Trophoblast cell (in vitro differentiated cells and primary cell): ENCODE results near the gene KCNMA1.
A peak's percentile ranks its signal among the peaks of the same experiment; 100 is the strongest.

Experiments used
- DNase-seq, 2 donors: peaks; one replicate each; pipeline ENCODE4 v3.0.0-alpha.2; 2016
- H2AFZ ChIP-seq: 2 replicates; pipeline ENCODE4 v1.6.1; 2013; ENCODE audit warnings: low read length, moderate library complexity, mild to moderate bottlenecking; ENCODE audit not compliant: insufficient read depth, poor library complexity
- H2AK5ac ChIP-seq: 2 replicates; pipeline ENCODE4 v1.6.1; 2013; ENCODE audit warnings: mild to moderate bottlenecking, low read length
- H2BK120ac ChIP-seq: 2 replicates; pipeline ENCODE4 v1.6.1; 2013; ENCODE audit warnings: low read length, mild to moderate bottlenecking, moderate library complexity; ENCODE audit not compliant: insufficient read depth, poor library complexity
- H2BK12ac ChIP-seq: 2 replicates; pipeline ENCODE4 v1.6.1; 2013; ENCODE audit warnings: mild to moderate bottlenecking, low read length, moderate library complexity
- H2BK5ac ChIP-seq: 2 replicates; pipeline ENCODE4 v1.6.1; 2013; ENCODE audit warnings: low read length, low read depth, moderate library complexity, mild to moderate bottlenecking; ENCODE audit not compliant: poor library complexity
- H3K14ac ChIP-seq: 2 replicates; pipeline ENCODE4 v1.6.1; 2013; ENCODE audit warnings: mild to moderate bottlenecking, low read length
- H3K18ac ChIP-seq: 2 replicates; pipeline ENCODE4 v1.6.1; 2013; ENCODE audit warnings: mild to moderate bottlenecking, low read length
- H3K23ac ChIP-seq: 2 replicates; pipeline ENCODE4 v1.6.1; 2013; ENCODE audit warnings: low read length
- H3K27ac ChIP-seq: 2 replicates; pipeline ENCODE4 v1.5.1; 2013; ENCODE audit warnings: low read depth, mild to moderate bottlenecking, inconsistent platforms, low read length, moderate library complexity
- H3K27me3 ChIP-seq: 2 replicates; pipeline ENCODE4 v1.6.1; 2013; ENCODE audit warnings: inconsistent platforms, mild to moderate bottlenecking, low read length, moderate library complexity; ENCODE audit not compliant: insufficient read depth
- H3K36me3 ChIP-seq, 2 experiments: 1 replicate in 1 of 2; 2 replicates in 1 of 2; pipeline ENCODE4 v1.6.1; 2013; ENCODE audit warnings: low read length in 2 of 2, mild to moderate bottlenecking in 2 of 2, moderate library complexity in 1 of 2; ENCODE audit not compliant: insufficient read depth in 2 of 2, control insufficient read depth in 1 of 2
- H3K4ac ChIP-seq: 2 replicates; pipeline ENCODE4 v1.6.1; 2013; ENCODE audit warnings: low read depth, mild to moderate bottlenecking, low read length, moderate library complexity
- H3K4me1 ChIP-seq, 2 experiments: 1 replicate in 1 of 2; 2 replicates in 1 of 2; pipeline ENCODE4 v1.6.1; 2013; ENCODE audit warnings: low read length in 2 of 2, mild to moderate bottlenecking in 2 of 2, moderate library complexity in 1 of 2; ENCODE audit not compliant: insufficient read depth in 2 of 2, control insufficient read depth in 1 of 2
- H3K4me2 ChIP-seq: 2 replicates; pipeline ENCODE4 v1.6.1; 2013; ENCODE audit warnings: inconsistent platforms, mild to moderate bottlenecking, low read length, moderate library complexity
- H3K4me3 ChIP-seq: 2 replicates; pipeline ENCODE4 v1.5.1; 2013; ENCODE audit warnings: mild to moderate bottlenecking, low read depth, low read length, inconsistent platforms
- H3K79me1 ChIP-seq: one replicate; pipeline ENCODE4 v1.6.1; 2013; ENCODE audit warnings: low read length
- H3K79me2 ChIP-seq: 2 replicates; pipeline ENCODE4 v1.6.1; 2013; ENCODE audit warnings: low read length, mild to moderate bottlenecking; ENCODE audit not compliant: control insufficient read depth, insufficient read depth, poor library complexity
- H3K9ac ChIP-seq: 2 replicates; pipeline ENCODE4 v1.6.1; 2013; ENCODE audit warnings: mild to moderate bottlenecking, low read length
- H3K9me3 ChIP-seq: 2 replicates; pipeline ENCODE4 v1.6.1; 2013; ENCODE audit warnings: low read depth, mild to moderate bottlenecking, control low read depth, inconsistent platforms, low read length; ENCODE audit not compliant: insufficient read depth
- H4K12ac ChIP-seq: 2 replicates; pipeline ENCODE4 v1.6.1; 2013; ENCODE audit warnings: low read depth, mild to moderate bottlenecking, low read length, moderate library complexity
- H4K8ac ChIP-seq: 2 replicates; pipeline ENCODE4 v1.6.1; 2013; ENCODE audit warnings: low read depth, mild to moderate bottlenecking, low read length, moderate library complexity
- H4K91ac ChIP-seq: one replicate; pipeline ENCODE4 v1.6.1; 2013; ENCODE audit warnings: low read depth, mild to moderate bottlenecking, low read length, moderate library complexity
- WGBS: extraction: QIAGEN DNeasy Blood & Tissue Kit; methylation state at CpG from one replicate; pipeline ENCODE4 v1.1.7; 2013; ENCODE audit warnings: missing lambda C conversion rate; ENCODE audit not compliant: insufficient read length, insufficient coverage; ENCODE audit errors: extremely low coverage; 5-methylcytosine and 5-hydroxymethylcytosine counted together

The KCNMA1 gene

GRCh38 chr10:77158666-77159065, 478.9 kb downstream of the KCNMA1 start:
- Histone ChIP-seq H3K4me2 (no peak overlapping the region), H2BK120ac (no peak overlapping the region), H3K79me1 (peaks cover 11% of the 10 kb centered on the region), H4K12ac (no peak overlapping the region), H2BK12ac (no peak overlapping the region), H3K4me3 (no peak overlapping the region), H3K4me1 (peaks cover 14 to 21% of the 10 kb centered on the region in 2 experiments), H4K8ac (no peak overlapping the region), H3K27ac (no peak overlapping the region), H4K91ac (peak overlapping the region; percentile 51), H3K4ac (no peak overlapping the region), H2AFZ (no peak overlapping the region), H3K14ac (no peak overlapping the region), H3K9ac (no peak overlapping the region), H3K27me3 (no peaks in the 10 kb centered on the region), H3K18ac (no peak overlapping the region), H3K79me2 (no peaks in the 10 kb centered on the region), H2AK5ac (no peak overlapping the region), H3K36me3 (peaks cover 2 to 4% of the 10 kb centered on the region in 2 experiments), H3K23ac (no peak overlapping the region), H2BK5ac (no peak overlapping the region), H3K9me3 (no peaks in the 10 kb centered on the region)
- no peak for DNase-seq
- no CpG with 5 or more reads among the region's 3 CpGs for WGBS

DNA sequence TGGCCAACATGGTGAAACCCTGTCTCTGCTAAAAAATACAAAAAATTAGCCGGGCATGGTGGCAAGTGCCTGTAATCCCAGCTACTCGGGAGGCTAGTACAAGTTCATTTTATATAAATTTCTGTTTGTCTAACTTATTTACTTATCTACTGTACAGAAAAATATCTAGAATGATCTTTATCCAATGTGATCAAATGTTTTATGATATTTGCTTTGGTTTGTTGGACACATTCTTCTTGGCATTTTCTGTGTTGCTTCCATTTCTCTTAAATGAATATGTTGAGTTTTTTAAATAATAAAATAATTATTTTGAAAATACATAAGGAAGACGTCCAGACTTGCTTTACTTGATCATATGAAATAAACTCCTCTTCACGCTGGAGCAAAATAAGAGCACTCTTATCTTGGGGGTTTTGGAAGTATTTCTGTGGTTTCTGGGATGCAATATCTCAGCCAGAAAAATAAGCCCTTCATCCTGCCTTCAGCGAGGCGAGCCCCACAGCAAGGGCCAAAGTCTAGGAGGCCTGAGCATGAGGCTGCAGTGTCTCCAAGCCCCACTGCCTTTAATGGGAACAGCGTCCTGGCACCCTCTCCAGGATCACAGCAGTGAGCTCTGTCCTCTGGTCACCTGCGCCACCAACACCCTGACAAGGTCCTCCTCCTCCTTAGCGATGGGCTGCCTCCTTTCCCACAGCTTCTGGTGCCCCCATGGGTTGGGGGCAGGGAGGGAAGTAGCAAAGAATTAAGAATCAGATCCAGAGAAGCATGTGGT, 480.2 kb downstream of the KCNMA1 start:
- Histone ChIP-seq H4K8ac (no peak overlapping the region), H3K14ac (peak overlapping the region; percentile 5), H3K27ac (no peak overlapping the region), H3K9me3 (no peaks in the 10 kb centered on the region), H2BK120ac (no peak overlapping the region), H2BK5ac (no peak overlapping the region), H2AFZ (no peak overlapping the region), H3K4me1 (peaks cover 9 to 15% of the 10 kb centered on the region in 2 experiments), H3K18ac (no peak overlapping the region), H3K23ac (no peak overlapping the region), H3K27me3 (no peaks in the 10 kb centered on the region), H3K9ac (no peak overlapping the region), H2BK12ac (peak overlapping the region; percentile 4), H3K4me2 (no peak overlapping the region), H3K79me2 (no peaks in the 10 kb centered on the region), H3K4ac (no peak overlapping the region), H2AK5ac (no peak overlapping the region), H4K91ac (peak overlapping the region; percentile 31), H3K79me1 (peaks cover 5% of the 10 kb centered on the region), H3K4me3 (no peak overlapping the region), H3K36me3 (peaks cover 2 to 4% of the 10 kb centered on the region in 2 experiments), H4K12ac (no peak overlapping the region)
- no peak for DNase-seq
- no CpG with 5 or more reads among the region's 9 CpGs for WGBS

DNA sequence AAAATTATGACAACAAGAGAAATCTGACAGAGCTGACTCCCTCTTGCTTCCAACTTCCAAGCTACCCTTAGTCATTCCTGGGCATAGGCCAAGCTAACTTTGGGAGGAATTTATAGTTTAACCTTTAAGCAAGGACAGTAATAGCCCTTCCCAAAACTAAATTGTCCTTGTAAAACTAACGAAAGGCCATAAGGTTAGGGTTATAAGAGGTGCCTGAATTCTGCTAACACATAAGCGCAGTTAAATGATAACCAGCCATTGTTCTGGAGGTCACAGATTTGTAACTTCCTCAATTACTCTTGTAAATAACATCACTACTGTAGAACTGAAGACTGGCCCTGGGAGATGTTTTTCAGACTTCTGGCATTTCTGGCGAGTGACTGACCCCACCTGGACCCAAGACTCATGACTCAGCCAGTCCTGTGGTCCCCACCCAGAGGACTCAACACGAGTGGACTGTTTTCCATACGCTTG, 481.2 kb downstream of the KCNMA1 start:
- H3K4ac ChIP-seq, result no peak overlapping the region
- H3K4me3 ChIP-seq, result no peak overlapping the region
- H3K27me3 ChIP-seq, result no peaks in the 10 kb centered on the region
- no peak overlapping the region for H2BK5ac ChIP-seq
- H3K9me3 ChIP-seq, result no peaks in the 10 kb centered on the region
- H4K12ac ChIP-seq, result no peak overlapping the region
- H3K79me1 ChIP-seq, result peaks cover 5% of the 10 kb centered on the region
- no peaks in the 10 kb centered on the region for H3K79me2 ChIP-seq
- no peak overlapping the region for H4K8ac ChIP-seq
- no peak for DNase-seq
- no peak overlapping the region for H4K91ac ChIP-seq
- H2AK5ac ChIP-seq, result no peak overlapping the region
- H3K36me3 ChIP-seq, result peaks cover 2 to 4% of the 10 kb centered on the region in 2 experiments
- no peak overlapping the region for H2BK12ac ChIP-seq
- H3K4me1 ChIP-seq, result peaks cover 9 to 15% of the 10 kb centered on the region in 2 experiments
- no peak overlapping the region for H3K9ac ChIP-seq
- H2AFZ ChIP-seq, result no peak overlapping the region
- no peak overlapping the region for H3K18ac ChIP-seq
- H3K14ac ChIP-seq, result no peak overlapping the region
- H3K23ac ChIP-seq, result no peak overlapping the region
- H3K4me2 ChIP-seq, result no peak overlapping the region
- no peak overlapping the region for H2BK120ac ChIP-seq
- no CpG with 5 or more reads among the region's 5 CpGs for WGBS
- peak overlapping the region; percentile 52 for H3K27ac ChIP-seq

DNA sequence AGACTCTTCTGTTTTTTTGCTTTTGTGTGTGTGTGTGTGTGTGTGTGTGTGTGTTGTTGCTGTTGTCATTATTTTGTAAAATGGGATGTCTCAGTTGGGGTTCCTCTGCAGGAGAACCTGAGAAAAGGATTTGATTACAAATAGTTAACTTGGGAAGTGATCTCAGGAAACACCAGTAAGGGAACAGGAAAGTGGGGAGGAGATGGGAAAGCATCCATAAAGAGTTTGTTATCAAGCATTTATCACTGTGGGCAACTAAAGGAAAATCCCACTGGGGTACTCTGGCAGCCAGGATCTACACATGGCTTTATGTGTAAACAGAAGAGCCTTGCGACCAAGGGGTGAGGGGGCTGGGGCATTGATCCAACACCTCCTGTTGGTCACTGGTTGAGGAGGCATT, 485.4 kb downstream of the KCNMA1 start:
- H3K4me1 ChIP-seq, result peaks cover 0 to 2% of the 10 kb centered on the region in 2 experiments
- no peaks in the 10 kb centered on the region for H3K9me3 ChIP-seq
- no peak overlapping the region for H2AFZ ChIP-seq
- no peaks in the 10 kb centered on the region for H3K79me2 ChIP-seq
- no peak overlapping the region for H2BK5ac ChIP-seq
- no peak overlapping the region for H3K4me3 ChIP-seq
- no peak overlapping the region for H3K9ac ChIP-seq
- no peak overlapping the region for H4K12ac ChIP-seq
- no peak overlapping the region for H2BK12ac ChIP-seq
- H2BK120ac ChIP-seq, result no peak overlapping the region
- no peak overlapping the region for H4K8ac ChIP-seq
- DNase-seq, result no peak
- H3K23ac ChIP-seq, result no peak overlapping the region
- H3K27me3 ChIP-seq, result no peaks in the 10 kb centered on the region
- H3K36me3 ChIP-seq, result peaks cover 4 to 5% of the 10 kb centered on the region in 2 experiments
- H3K4me2 ChIP-seq, result no peak overlapping the region
- no peak overlapping the region for H3K14ac ChIP-seq
- no peak overlapping the region for H3K27ac ChIP-seq
- no CpG with 5 or more reads among the region's 1 CpG for WGBS
- peaks cover 2% of the 10 kb centered on the region for H3K79me1 ChIP-seq
- H4K91ac ChIP-seq, result no peak overlapping the region
- H3K4ac ChIP-seq, result no peak overlapping the region
- no peak overlapping the region for H3K18ac ChIP-seq
- no peak overlapping the region for H2AK5ac ChIP-seq
